Activated CD8-positive, alpha-beta T cell treated with anti-CD3 and anti-CD28 coated beads for 36 hours (primary cell): ENCODE results near the gene NCBP2. TPM values are rescaled to one million over a fixed set of nuclear protein-coding genes. Genes with fewer than 3 reads are reported as not detected.

Source experiments
- ATAC-seq: fragments of 200-7000 bp; cut with Tn5 transposase; one replicate; pipeline ENCODE4 v1.10.0; 2021; ENCODE audit warnings: mild to moderate bottlenecking, moderate library complexity
- CTCF ChIA-PET: fragments of 350-600 bp; sonication (Branson Sonifier 250); formaldehyde crosslinking; loops from one replicate; lab custom pipeline; 2021; ENCODE audit warnings: antibody characterized with exemption; lab: Charles Lee
- POLR2A ChIA-PET: fragments of 350-600 bp; sonication (Branson Sonifier 250); formaldehyde crosslinking; loops from one replicate; lab custom pipeline; 2021; ENCODE audit warnings: antibody characterized with exemption; lab: Charles Lee
- DNase-seq: peaks from one replicate; pipeline ENCODE4 v3.0.0-alpha.2; 2020
- H3K27ac Mint-ChIP-seq: one replicate; pipeline ENCODE4 v1.8.0; 2021; ENCODE audit warnings: mild to moderate bottlenecking, mixed read lengths
- H3K27me3 Mint-ChIP-seq: one replicate; pipeline ENCODE4 v1.8.0; 2021; ENCODE audit warnings: mixed read lengths
- H3K36me3 Mint-ChIP-seq: one replicate; pipeline ENCODE4 v1.8.0; 2021; ENCODE audit warnings: low read depth, mixed read lengths
- H3K4me1 Mint-ChIP-seq: one replicate; pipeline ENCODE4 v1.8.0; 2021; ENCODE audit warnings: low read depth, mixed read lengths
- H3K4me3 Mint-ChIP-seq: one replicate; pipeline ENCODE4 v1.8.0; 2021; ENCODE audit warnings: mild to moderate bottlenecking, moderate library complexity, mixed read lengths
- H3K9me3 Mint-ChIP-seq: one replicate; pipeline ENCODE4 v1.8.0; 2021; ENCODE audit warnings: mixed read lengths
- intact Hi-C: fragments of 100-400 bp; cut with micrococcal nuclease; formaldehyde crosslinking; loops from one replicate; pipeline ENCODE4 v1.10.0; 2022
- total RNA-seq, 2 experiments: library from RNA; stranded (reverse); gene quantifications; one replicate each; pipeline ENCODE4 v1.2.3, GENCODE V29; 2021
- TF ChIP-seq, protein P1 (sequence below): fragments of 200-600 bp; IDR thresholded peaks from one replicate; pipeline ENCODE4 v1.8.0; 2022; ENCODE audit warnings: antibody characterized with exemption, mild to moderate bottlenecking

The NCBP2 gene
- total RNA-seq, 2 experiments from 2014 or later, result 107 to 111 TPM

GRCh38 chr3:196974661-196975060, 32.3 kb upstream of the NCBP2 start:
- no peak for ATAC-seq
- DNase-seq, result no peak
- TF ChIP-seq, protein P1, sequence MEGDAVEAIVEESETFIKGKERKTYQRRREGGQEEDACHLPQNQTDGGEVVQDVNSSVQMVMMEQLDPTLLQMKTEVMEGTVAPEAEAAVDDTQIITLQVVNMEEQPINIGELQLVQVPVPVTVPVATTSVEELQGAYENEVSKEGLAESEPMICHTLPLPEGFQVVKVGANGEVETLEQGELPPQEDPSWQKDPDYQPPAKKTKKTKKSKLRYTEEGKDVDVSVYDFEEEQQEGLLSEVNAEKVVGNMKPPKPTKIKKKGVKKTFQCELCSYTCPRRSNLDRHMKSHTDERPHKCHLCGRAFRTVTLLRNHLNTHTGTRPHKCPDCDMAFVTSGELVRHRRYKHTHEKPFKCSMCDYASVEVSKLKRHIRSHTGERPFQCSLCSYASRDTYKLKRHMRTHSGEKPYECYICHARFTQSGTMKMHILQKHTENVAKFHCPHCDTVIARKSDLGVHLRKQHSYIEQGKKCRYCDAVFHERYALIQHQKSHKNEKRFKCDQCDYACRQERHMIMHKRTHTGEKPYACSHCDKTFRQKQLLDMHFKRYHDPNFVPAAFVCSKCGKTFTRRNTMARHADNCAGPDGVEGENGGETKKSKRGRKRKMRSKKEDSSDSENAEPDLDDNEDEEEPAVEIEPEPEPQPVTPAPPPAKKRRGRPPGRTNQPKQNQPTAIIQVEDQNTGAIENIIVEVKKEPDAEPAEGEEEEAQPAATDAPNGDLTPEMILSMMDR, result no peak
- Mint-ChIP-seq H3K36me3 (no peaks in the 10 kb centered on the region), H3K9me3 (no peaks in the 10 kb centered on the region), H3K4me1 (peaks cover 3% of the 10 kb centered on the region), H3K4me3 (no peak overlapping the region), H3K27me3 (peaks cover 9% of the 10 kb centered on the region), H3K27ac (no peak overlapping the region)
- POLR2A ChIA-PET, result no interaction called here
- CTCF ChIA-PET, result no interaction called here
- intact Hi-C loops, result no loop called here

- Mint-ChIP-seq H3K4me3 (no peak overlapping the region), H3K9me3 (no peaks in the 10 kb centered on the region), H3K4me1 (peaks cover 7% of the 10 kb centered on the region), H3K27me3 (peaks cover 13% of the 10 kb centered on the region), H3K36me3 (no peaks in the 10 kb centered on the region), H3K27ac (no peak overlapping the region)
- CTCF ChIA-PET, result interaction anchor here (1.2 to 2.6 kb wide), 3 partner anchors 27 to 135 kb away, joined by 3 to 27 read pairs (median 4); partner anchors contain the start of gene MELTF
- ATAC-seq, result no peak
- POLR2A ChIA-PET, result interaction anchor here (0.6 to 2.4 kb wide), 3 partner anchors 11 to 31 kb away, joined by 3 to 14 read pairs (median 3); partner anchors contain the start of gene NCBP2
- DNase-seq, result no peak
- TF ChIP-seq, protein P1, result no peak
- intact Hi-C loops, result no loop called here
Measured at GRCh38 chr3:196971094-196971698, 28.9 kb upstream of the NCBP2 start.

- CTCF ChIA-PET, result interaction anchor here (1.0 to 2.6 kb wide), 8 partner anchors 8 to 217 kb away, joined by 3 to 27 read pairs (median 4); partner anchors contain the start of gene MELTF
- ATAC-seq, result no peak
- H3K4me1 Mint-ChIP-seq, result peaks cover 7% of the 10 kb centered on the region
- POLR2A ChIA-PET, result interaction anchor here (0.6 to 2.4 kb wide), 3 partner anchors 12 to 30 kb away, joined by 3 to 14 read pairs (median 3); partner anchors contain the start of gene NCBP2
- peak overlapping the region; percentile 65 for H3K4me3 Mint-ChIP-seq
- H3K36me3 Mint-ChIP-seq, result no peaks in the 10 kb centered on the region
- peaks cover 13% of the 10 kb centered on the region for H3K27me3 Mint-ChIP-seq
- intact Hi-C loops, result no loop called here
- no peaks in the 10 kb centered on the region for H3K9me3 Mint-ChIP-seq
- TF ChIP-seq, protein P1, result no peak
- peak overlapping the region; percentile 60 for H3K27ac Mint-ChIP-seq
- no peak for DNase-seq
Measured at GRCh38 chr3:196970547-196971093, 28.3 kb upstream of the NCBP2 start.

DNA sequence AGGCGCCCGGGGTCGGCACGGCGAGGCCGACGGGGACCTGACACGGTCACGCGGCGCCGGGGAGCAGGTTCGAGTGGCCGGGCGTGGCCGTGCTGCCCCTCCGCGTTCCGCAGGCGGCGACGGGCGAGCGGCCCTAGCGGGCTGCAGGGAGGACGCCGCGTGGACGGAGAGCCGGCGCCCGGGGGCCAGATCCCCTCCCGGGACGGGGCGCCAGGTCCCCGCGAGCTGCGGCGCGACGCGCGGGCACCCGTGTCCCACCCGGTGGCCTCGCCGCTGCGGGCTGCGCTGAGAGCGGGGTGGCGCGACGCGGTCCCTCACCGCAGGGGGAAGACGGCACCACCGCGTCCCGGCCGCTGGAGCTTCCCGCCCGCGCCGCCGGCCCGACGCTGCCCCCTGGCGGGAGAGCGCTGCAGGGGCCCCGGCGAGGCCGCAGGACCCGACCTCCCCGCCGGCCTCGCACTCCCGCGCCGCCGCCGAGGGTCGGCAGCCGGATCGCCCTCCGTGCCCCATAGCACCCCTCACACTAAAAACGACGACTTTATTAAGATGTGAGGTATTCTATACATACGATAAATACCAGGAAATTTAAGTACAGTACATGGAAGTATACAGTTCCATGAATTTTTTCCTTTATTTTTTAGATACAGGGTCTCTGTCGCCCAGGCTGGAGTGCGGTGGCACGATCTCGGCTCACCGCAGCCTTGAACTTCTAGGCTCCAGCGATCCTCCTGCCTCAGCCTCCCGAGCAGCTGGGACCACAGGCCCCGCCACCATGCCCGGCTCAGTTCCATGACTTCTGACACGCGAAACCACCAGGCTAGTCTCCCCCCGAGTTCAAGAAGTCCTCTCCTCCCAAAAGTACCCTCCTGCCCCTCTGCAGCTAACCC, 27.6 kb upstream of the NCBP2 start:
- peaks cover 7% of the 10 kb centered on the region for H3K4me1 Mint-ChIP-seq
- peak overlapping the region; percentile 60 for H3K27ac Mint-ChIP-seq
- TF ChIP-seq, protein P1, result peak; percentile 87
- ATAC-seq, result peak; percentile 78
- ChIA-PET POLR2A (interaction anchor here (0.6 to 2.4 kb wide), 3 partner anchors 27 to 315 kb away, joined by 3 to 14 read pairs (median 4); partner anchors contain the start of gene NCBP2), CTCF (interaction anchor here (0.7 to 2.6 kb wide), 19 partner anchors 9 to 1452 kb away, joined by 3 to 27 read pairs (median 4); partner anchors contain the start of gene SENP5)
- H3K4me3 Mint-ChIP-seq, result peak overlapping the region; percentile 65
- peaks cover 13% of the 10 kb centered on the region for H3K27me3 Mint-ChIP-seq
- no peaks in the 10 kb centered on the region for H3K36me3 Mint-ChIP-seq
- no peaks in the 10 kb centered on the region for H3K9me3 Mint-ChIP-seq
- DNase-seq, result peak; percentile 67
- intact Hi-C loops, result loop anchor here (5.0 kb wide), 1 partner anchor 133 kb away; no protein-coding TSS in a partner anchor
